GM18951 (cell line): Measurements from ENCODE around the gene APC.
"Not testable (repeated sequence)": the region's sequence is repeated elsewhere in the genome, so short reads cannot be mapped to it uniquely, and the experiment has no call there.

Source experiments
- POLR2A ChIP-seq: IDR thresholded peaks from 4 replicates; pipeline ENCODE4 v1.6.1; 2011; ENCODE audit warnings: mild to moderate bottlenecking; ENCODE audit not compliant: insufficient read length, insufficient read depth; ENCODE audit errors: extremely low read depth
- in situ Hi-C: fragments of 300-500 bp; cut with MboI; formaldehyde crosslinking; loops from one replicate; pipeline ENCODE4 v1.12.0; 2022; ENCODE audit warnings: low sequenced_read_pairs, mixed read lengths, inconsistent platforms; ENCODE audit not compliant: unreplicated experiment

APC gene

GRCh38 chr5:112707187-112708102, 30.2 kb upstream of the APC start:
- TF ChIP-seq POLR2A, result peak; percentile 98
- in situ Hi-C loops, result no loop called here

GRCh38 chr5:112708103-112708622, 29.5 kb upstream of the APC start:
- in situ Hi-C loops, result no loop called here
- no peak for TF ChIP-seq POLR2A

DNA sequence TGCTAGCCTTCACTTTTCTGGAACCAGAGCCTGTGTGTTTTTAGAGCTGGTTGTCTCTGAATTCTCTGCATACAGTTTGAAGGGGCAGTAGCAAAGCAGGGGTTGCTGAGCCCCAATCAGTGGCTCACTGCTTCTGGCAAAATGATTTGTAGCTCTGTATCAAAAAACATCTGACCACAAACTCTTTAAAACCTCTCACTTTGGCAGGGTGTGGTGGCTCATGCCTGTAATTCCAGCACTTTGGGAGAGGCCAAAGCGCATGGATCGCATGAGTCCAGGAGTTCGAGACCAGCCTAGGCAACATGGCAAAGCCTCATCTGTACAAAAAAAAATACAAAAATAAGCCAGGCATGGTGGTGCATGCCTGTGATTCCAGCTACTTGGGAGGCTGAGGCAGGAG, 28.3 kb upstream of the APC start:
- in situ Hi-C loops, result no loop called here
- TF ChIP-seq POLR2A, result no peak

- in situ Hi-C loops, result no loop called here
- TF ChIP-seq POLR2A, result no peak
Measured at GRCh38 chr5:112710896-112711295, 26.8 kb upstream of the APC start.

DNA sequence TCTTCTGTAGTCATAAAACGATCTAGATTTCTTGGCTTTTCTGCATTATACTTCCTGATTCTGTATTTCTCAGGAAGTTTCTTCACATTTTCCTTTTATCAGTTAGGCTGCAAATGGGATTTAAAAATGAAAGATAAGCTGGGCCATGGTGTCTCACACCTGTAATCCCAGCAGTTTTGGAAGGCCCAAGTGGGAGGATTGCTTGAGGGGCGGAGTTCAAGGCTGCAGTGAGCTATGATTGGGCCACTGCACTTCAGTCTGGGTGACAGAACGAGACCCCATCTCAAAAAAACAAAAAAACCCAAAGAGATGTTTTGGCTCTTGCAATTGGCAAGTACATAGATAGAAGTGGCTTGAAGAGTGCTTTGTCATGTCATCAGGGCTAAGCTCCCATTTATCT, 26.2 kb upstream of the APC start:
- in situ Hi-C loops, result no loop called here

GRCh38 chr5:112713206-112713605, 24.5 kb upstream of the APC start:
- in situ Hi-C loops, result no loop called here
- TF ChIP-seq POLR2A, result no peak

More for the DNA sequence above, 26.2 kb upstream of the APC start:
- TF ChIP-seq POLR2A, result no peak

GRCh38 chr5:112716895-112717294, 20.8 kb upstream of the APC start:
- in situ Hi-C loops, result not testable (repeated sequence)

GRCh38 chr5:112717506-112718082, 20.1 kb upstream of the APC start:
- no peak for TF ChIP-seq POLR2A
- in situ Hi-C loops, result no loop called here

DNA sequence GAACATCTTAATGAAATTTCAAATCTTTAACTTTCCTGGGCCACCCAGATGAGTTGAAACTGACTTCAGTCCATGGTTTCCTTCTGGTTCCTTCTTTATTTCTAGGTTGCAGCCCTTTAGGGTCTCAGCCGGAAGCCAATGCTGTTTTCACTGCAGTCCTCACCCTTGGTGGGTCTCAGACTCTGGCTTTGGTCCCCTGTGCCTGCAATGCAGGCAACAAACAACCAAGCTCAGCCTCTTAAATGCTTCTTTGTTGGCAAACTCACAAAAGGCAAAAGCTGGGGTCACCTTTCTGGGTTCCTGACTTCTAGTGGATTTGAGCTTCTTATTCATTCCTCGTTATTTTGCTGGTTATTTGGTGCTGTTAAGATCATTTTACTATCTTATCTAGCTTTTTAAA, 19.3 kb upstream of the APC start:
- in situ Hi-C loops, result no loop called here
- no peak for TF ChIP-seq POLR2A

DNA sequence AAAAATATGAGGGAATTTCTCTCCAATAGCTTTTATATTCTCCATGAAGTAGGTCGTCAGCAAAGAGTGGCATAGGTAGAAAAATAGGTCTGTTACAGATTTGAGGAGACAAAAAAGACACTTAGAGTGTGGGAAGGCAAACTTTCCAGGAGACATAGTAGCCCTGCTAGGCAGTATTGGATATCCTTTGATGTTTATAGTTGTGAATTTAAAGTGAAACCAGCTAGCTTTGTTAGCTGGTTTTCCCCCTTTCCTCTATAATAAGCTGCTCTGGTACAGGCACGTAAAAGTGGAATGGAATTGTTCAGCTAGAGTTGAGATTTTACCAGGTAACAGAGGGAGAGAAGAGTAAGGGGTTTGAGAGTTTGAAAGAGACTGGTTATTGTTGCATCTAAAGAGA, 17.1 kb upstream of the APC start:
- in situ Hi-C loops, result no loop called here
- TF ChIP-seq POLR2A, result no peak

DNA sequence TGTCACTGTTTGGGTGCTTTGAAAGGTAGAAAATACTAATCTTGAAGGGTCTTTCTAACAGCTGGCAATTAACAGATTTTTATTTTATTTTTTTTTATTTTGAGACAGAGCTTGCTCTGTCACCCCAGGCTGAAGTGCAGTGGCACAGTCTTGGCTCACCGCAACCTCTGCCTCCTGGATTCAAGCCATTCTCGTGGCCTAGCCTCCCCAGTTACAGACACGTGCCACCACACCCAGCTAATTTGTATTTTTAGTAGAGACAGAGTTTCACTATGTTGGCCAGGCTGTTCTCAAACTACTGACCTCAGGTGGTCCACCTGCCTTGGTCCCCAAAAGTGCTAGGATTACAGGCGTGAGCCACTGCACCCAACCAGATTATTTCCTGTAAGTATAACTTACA, 12.8 kb upstream of the APC start:
- in situ Hi-C loops, result no loop called here
- no peak for TF ChIP-seq POLR2A

- no peak for TF ChIP-seq POLR2A
- in situ Hi-C loops, result no loop called here
Measured at GRCh38 chr5:112729630-112730029, 8.1 kb upstream of the APC start.

- in situ Hi-C loops, result no loop called here
- TF ChIP-seq POLR2A, result no peak
Measured at GRCh38 chr5:112732131-112732530, 5.6 kb upstream of the APC start.

GRCh38 chr5:112733586-112733985, 4.1 kb upstream of the APC start:
- TF ChIP-seq POLR2A, result no peak
- in situ Hi-C loops, result no loop called here
